ENCODE measurements around the gene CRX. TPM values are rescaled to one million over a fixed set of nuclear protein-coding genes. Genes with fewer than 3 reads are reported as not detected.
"Not testable (repeated sequence)": the region's sequence is repeated elsewhere in the genome, so short reads cannot be mapped to it uniquely, and the experiment has no call there.

The CRX gene
- total and polyA plus RNA-seq, 2 of the 13 experiments (the other 11 are each of a cell fraction or from before 2014, with no cell fraction given): not detected

DNA sequence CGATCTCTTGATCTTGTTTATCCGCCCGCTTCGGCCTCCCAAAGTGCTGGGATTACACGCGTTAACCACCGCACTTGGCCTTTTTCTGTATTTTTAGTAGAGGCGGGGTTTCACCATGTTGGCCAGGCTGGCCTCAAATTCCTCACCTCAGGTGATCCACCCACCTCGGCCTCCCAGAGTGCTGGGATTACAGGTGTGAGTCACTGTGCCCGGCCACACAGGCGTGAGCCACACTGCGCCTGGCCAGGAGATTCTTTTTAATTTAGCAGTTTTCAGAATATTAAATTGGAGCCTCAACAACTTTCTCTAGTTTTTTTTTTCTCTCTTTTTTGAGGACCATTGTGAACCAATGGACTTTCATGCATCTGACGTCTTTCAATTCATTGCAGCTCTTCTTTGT is 31.9 kb upstream of the CRX start:
- H3K79me2 ChIP-seq (ENCODE audit: insufficient read depth, low read length); in situ Hi-C loops (cut with HindIII; ENCODE audit: extremely low pct_ligation_motif_present, low pct_unique_long_range_greater_than_20kb); H3K9me3 ChIP-seq (ENCODE audit: low read length); DNase-seq (ENCODE audit: low spot score); H3K27me3 ChIP-seq (ENCODE audit: control insufficient read depth in 1 of 2, insufficient read depth in 2 of 2, low read length in 2 of 2); H3K4me3 ChIP-seq (replicated peaks in 1 of 3; ENCODE audit: insufficient read depth in 1 of 3, low read depth in 2 of 3, low read length in 3 of 3); H3K4me1 ChIP-seq (ENCODE audit: insufficient read depth, low read length); BruUV-seq (replicated peaks); H2AFZ ChIP-seq (ENCODE audit: low read length); H3K4me2 ChIP-seq (ENCODE audit: low read depth, low read length); H3K27ac ChIP-seq (ENCODE audit: extremely low read length, insufficient read depth, low read length); H3K9ac ChIP-seq (ENCODE audit: insufficient read depth, low read depth, low read length); intact Hi-C loops (cut with micrococcal nuclease; ENCODE audit: unreplicated experiment); ATAC-seq; FAIRE-seq; H4K20me1 ChIP-seq (ENCODE audit: insufficient read depth, low read length); H3K36me3 ChIP-seq (replicated peaks in 1 of 2; ENCODE audit: control insufficient read depth in 1 of 2, insufficient read depth in 2 of 2, low read length in 2 of 2); POLR2A ChIA-PET: not testable (repeated sequence)
- WGBS (ENCODE audit: low lambda C conversion rate): 71% methylated on average over 13 of the region's 13 CpGs
- CTCF ChIA-PET (ENCODE audit: low intra/inter-chr PET ratio, low total read pairs): interaction anchor here (0.7 to 1.1 kb wide), 3 partner anchors 24 to 73 kb away, joined by 3 to 5 read pairs (median 4); no protein-coding TSS in a partner anchor

DNA sequence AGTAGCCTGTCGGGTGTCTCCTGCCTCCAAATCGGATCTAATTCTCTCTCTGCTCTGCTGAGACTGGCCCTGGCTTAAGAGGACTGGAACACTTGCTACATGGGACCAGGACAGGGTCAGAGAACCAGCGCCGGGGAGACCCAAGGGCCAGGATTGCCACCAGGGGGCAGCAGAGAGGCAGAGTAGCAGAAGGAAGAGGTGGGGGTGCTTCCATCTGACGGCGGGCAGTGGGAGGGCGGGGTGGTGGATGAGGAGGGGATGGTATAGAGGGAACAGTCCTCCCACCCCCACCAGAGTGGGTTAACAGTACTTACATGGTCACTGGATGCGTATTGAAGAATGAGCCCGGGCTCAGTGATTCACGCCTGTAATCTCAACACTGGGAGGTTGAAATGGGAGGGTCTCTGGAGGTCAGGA is 31.3 kb upstream of the CRX start:
- FAIRE-seq: peak; percentile 61
- Histone ChIP-seq H3K4me3 (replicated peaks in 1 of 3; ENCODE audit: insufficient read depth in 1 of 3, low read depth in 2 of 3, low read length in 3 of 3) (no peak overlapping the region), H3K27me3 (ENCODE audit: control insufficient read depth in 1 of 2, insufficient read depth in 2 of 2, low read length in 2 of 2) (no peaks in the 10 kb centered on the region), H3K36me3 (replicated peaks in 1 of 2; ENCODE audit: control insufficient read depth in 1 of 2, insufficient read depth in 2 of 2, low read length in 2 of 2) (peaks cover 0 to 1% of the 10 kb centered on the region in 2 experiments; a peak in 2 of 5 replicates), H3K4me2 (ENCODE audit: low read depth, low read length) (no peak overlapping the region), H2AFZ (ENCODE audit: low read length) (no peak overlapping the region), H3K9me3 (ENCODE audit: low read length) (no peaks in the 10 kb centered on the region), H4K20me1 (ENCODE audit: insufficient read depth, low read length) (no peaks in the 10 kb centered on the region), H3K79me2 (ENCODE audit: insufficient read depth, low read length) (no peaks in the 10 kb centered on the region), H3K9ac (ENCODE audit: insufficient read depth, low read depth, low read length) (no peak overlapping the region), H3K27ac (ENCODE audit: extremely low read length, insufficient read depth, low read length) (no peak overlapping the region), H3K4me1 (ENCODE audit: insufficient read depth, low read length) (no peaks in the 10 kb centered on the region)
- 18% methylated on average over 10 of the region's 10 CpGs for WGBS (ENCODE audit: low lambda C conversion rate)
- CTCF ChIA-PET (ENCODE audit: low intra/inter-chr PET ratio, low total read pairs): interaction anchor here (0.7 to 1.1 kb wide), 4 partner anchors 24 to 73 kb away, joined by 3 to 5 read pairs (median 4); no protein-coding TSS in a partner anchor
- POLR2A ChIA-PET: no interaction called here
- ATAC-seq: peak; percentile 91
- no TSS peak for BruUV-seq (replicated peaks)
- in situ Hi-C loops (cut with HindIII; ENCODE audit: extremely low pct_ligation_motif_present, low pct_unique_long_range_greater_than_20kb) (no loop called here), intact Hi-C loops (cut with micrococcal nuclease; ENCODE audit: unreplicated experiment) (no loop called here)
- DNase-seq (ENCODE audit: low spot score): peak; percentile 65
- TF ChIP-seq KAT7 (CRISPR knock-in tag; IDR thresholded peaks at IDR 0.05; ENCODE audit: borderline replicate concordance) (no peak), YEATS2 (CRISPR knock-in tag; IDR thresholded peaks at IDR 0.05; ENCODE audit: borderline replicate concordance) (no peak), XRCC5 (optimal IDR thresholded peaks at IDR 0.05; ENCODE audit: low read length) (peak; percentile 67), ZNF260 (CRISPR knock-in tag; IDR thresholded peaks at IDR 0.05; ENCODE audit: borderline replicate concordance, low read depth) (no peak), ZNF556 (CRISPR knock-in tag; IDR thresholded peaks at IDR 0.05; ENCODE audit: borderline replicate concordance) (no peak), SALL1 (CRISPR knock-in tag; IDR thresholded peaks at IDR 0.05) (peak; percentile 16; the same call in 1 of the 2 replicates), MAZ (IDR thresholded peaks at IDR 0.05; ENCODE audit: borderline replicate concordance, low read depth, low read length) (peak; percentile 41; the same call in 1 of the 2 replicates), MAZ (CRISPR knock-in tag; IDR thresholded peaks at IDR 0.05; ENCODE audit: low read depth) (no peak), ZNF207 (IDR thresholded peaks at IDR 0.05; ENCODE audit: borderline replicate concordance) (no peak), ZSCAN30 (CRISPR knock-in tag; IDR thresholded peaks at IDR 0.05) (no peak), ZNF740 (CRISPR knock-in tag; IDR thresholded peaks at IDR 0.05) (peak; percentile 87; the same call in 1 of the 2 replicates), CBFB (CRISPR knock-in tag; IDR thresholded peaks at IDR 0.05) (no peak), HMG20A (CRISPR knock-in tag; IDR thresholded peaks at IDR 0.05; ENCODE audit: borderline replicate concordance) (no peak), KLF12 (CRISPR knock-in tag; IDR thresholded peaks at IDR 0.05; ENCODE audit: borderline replicate concordance) (no peak), SMYD3 (CRISPR knock-in tag; IDR thresholded peaks at IDR 0.05) (no peak), MIER3 (CRISPR knock-in tag; IDR thresholded peaks at IDR 0.05; ENCODE audit: borderline replicate concordance) (no peak), ZNF790 (CRISPR knock-in tag; IDR thresholded peaks at IDR 0.05; ENCODE audit: borderline replicate concordance) (no peak), MXI1 (IDR thresholded peaks at IDR 0.05; ENCODE audit: borderline replicate concordance, low read depth, low read length) (no peak), ZNF235 (CRISPR knock-in tag; IDR thresholded peaks at IDR 0.05; ENCODE audit: borderline replicate concordance) (no peak), RFX1 (IDR thresholded peaks at IDR 0.05) (no peak)
- TF ChIP-seq, protein P1, sequence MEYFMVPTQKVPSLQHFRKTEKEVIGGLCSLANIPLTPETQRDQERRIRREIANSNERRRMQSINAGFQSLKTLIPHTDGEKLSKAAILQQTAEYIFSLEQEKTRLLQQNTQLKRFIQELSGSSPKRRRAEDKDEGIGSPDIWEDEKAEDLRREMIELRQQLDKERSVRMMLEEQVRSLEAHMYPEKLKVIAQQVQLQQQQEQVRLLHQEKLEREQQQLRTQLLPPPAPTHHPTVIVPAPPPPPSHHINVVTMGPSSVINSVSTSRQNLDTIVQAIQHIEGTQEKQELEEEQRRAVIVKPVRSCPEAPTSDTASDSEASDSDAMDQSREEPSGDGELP (IDR thresholded peaks at IDR 0.05; ENCODE audit: borderline replicate concordance, low read depth): no peak

All from HepG2 (cell line).